NOMO-1 (cell line): ENCODE measurements around the gene FYB1.

Experiments
- DNase-seq, 2 experiments: peaks; one replicate each; lab custom pipeline; 2025; ENCODE audit not compliant: unreplicated experiment in 2 of 2; lab: John Stamatoyannopoulos, UW

Gene FYB1

DNA sequence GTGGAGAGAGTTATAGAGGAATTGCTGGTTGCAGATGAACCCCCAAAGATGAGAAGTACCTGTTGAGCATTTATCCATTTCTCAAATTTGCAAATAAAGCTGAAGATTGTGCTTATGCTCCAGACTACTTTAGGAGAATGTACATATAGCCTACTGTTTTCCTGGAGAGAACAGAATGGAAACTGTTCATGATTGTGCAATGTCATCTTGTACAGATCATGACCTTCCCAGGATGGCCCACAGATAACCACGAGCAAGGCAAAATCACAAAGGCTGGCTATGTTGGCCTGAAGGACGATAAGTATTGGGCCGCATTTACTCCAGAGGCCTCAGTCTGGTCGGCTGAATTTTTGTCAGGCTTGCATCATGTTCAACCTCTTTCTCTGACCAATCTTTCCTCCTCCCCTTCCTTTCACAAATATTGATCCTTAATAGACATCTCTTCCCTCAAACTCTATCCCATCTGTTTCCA, 116.6 kb downstream of the FYB1 start:
- DNase-seq = no peak

DNA sequence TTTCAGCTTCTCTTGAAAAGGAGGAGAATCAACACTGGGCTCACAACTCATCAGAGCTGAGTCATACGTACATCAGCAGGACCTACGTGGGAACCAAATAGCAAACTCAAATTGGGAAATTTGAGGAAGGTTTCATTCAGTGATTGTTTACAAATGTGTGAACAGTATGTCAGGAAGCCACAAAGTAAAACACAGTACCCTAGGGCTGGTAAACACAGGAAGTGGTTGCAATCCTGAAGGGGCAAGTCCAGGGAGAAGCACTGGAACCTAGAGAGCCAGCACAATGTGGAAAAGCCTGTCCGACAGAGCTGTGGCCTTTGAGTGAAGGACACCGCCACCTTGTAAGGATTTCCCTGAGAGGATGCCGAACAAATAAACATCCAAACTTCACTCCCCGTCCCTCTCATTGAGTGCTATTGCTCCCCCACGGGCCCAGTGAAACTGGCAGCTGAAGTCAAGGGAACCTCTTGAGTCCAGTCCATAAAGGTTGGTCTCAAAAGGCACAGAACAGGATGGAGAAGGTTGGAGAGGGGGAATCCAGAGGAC, 118.4 kb downstream of the FYB1 start:
- no peak for DNase-seq

- DNase-seq = no peak
These were observed 119.0 kb downstream of the FYB1 start for GRCh38 chr5:39100301-39100850.

GRCh38 chr5:39099831-39100230, 119.5 kb downstream of the FYB1 start:
- DNase-seq = no peak

DNA sequence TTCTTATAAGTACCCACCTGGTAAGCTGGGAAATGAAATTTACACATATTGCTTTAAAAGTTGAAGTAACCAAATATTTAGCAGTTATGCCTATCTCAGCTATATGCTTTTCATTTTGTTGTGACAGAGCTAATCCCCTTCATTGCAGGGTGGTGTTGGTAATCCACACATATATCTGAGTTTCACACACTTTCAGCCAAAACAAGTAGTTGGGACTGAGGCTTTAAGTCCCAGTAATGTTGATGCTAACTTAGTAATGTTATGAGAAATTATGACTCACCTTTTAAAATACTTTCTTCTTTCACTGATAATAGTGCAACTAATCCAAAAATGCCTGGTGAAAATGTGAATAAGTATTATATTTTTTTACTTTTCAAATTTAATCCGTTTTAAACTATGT, 126.0 kb downstream of the FYB1 start:
- no peak for DNase-seq

GRCh38 chr5:39092581-39093351, 126.6 kb downstream of the FYB1 start:
- DNase-seq = no peak

- no peak for DNase-seq
These were observed 127.3 kb downstream of the FYB1 start for GRCh38 chr5:39091940-39092580.

DNA sequence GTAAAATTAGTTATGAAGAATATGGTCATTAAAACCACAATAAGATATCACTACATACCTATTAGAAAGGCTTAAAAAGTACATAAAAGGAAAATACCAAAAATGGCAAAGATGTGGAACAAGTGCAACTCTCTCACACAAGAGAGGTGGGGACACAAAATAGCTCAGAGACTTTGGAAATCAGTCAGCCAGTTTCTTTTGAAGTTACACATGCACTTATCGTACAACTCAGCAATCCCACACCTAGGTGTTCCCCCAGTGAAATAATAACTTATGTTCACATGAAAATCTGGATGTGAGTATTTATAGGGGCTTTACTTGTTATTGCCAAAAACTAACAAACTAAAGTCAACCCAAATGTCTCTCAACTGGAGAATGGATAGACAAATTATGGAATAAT, 135.4 kb downstream of the FYB1 start:
- DNase-seq = no peak

DNA sequence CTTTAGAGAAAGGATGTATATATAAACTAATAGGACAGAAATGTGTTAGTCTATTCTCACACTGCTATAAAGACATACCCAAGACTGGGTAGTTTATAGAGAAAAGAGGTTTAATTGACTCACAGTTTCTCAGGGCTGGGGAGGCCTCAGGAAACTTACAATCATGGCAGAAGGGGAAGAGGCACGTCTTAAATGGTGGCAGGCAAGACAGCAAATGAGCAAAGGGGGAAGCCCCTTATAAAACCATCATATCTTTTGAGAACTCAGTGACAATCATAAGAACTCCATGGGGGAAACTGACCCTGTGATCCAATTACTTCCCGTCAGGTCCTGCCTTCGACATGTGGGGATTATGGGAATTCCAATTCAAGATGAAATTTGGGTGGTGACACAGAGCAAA, 136.4 kb downstream of the FYB1 start:
- DNase-seq = no peak

DNA sequence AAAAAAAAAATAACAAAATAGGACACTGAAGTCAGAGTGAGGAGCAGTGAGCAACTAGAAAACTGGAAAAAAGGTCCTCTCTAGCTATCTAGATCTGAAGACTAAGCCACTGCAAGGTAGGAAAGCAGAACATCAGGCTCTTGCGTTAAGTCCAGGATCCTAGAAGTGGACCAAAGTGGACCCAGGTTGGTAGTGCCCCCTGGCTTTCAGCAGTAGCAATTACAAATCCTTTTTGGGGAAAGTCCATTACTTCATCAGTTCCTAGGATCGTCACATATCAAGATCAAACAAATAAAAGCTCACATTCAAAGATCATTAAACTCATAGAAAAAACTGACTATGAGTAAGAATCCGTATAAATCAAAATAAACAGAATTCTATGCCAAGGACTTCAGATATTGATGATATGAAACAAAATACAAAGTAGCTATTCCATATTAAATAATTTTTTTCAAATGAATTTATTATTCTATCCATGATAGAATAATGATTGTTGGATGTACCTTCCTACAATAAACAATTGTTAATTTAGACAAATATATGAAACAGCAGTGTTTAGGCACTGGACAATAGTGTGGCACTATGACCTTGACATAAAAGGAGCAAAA, 138.7 kb downstream of the FYB1 start:
- peak; percentile 61 to 80 for DNase-seq

DNA sequence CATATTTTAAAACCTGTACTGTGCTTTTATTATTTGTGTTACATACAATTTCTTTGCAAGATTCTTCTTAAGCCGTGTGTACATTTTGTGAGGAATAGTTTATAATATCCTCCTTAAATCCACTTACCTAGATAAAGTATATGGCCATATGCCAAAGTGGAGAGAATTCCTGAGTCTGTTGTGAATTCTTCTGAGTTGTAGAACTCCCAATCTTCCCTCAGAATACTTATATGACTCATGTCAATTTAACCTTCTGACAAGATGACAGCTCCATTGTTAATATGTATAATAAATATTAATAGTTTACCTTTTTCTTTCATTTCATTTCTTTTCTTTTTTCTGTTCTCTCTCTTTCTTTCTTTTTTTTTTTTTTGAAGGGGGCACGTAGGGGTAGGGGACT, 139.2 kb downstream of the FYB1 start:
- DNase-seq = no peak

DNA sequence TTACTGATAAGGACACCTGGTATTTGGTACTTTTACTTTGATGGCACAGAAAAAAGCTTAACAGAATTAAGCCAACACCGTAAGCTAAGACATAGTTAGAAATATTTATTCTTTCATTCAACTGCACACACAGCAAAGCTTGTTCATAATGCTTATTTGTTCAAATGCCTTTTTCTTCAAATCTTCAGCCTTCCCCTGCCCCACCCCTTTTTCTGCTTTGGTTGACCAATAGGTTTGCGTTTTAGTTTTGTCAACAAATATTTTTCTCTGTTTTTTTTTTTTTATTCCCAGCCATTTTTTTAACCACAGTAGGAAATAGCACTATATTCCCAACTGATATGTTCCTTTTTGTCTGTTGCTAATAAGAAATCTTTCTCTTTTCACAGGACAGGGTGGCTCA, 140.2 kb downstream of the FYB1 start:
- DNase-seq = no peak

DNA sequence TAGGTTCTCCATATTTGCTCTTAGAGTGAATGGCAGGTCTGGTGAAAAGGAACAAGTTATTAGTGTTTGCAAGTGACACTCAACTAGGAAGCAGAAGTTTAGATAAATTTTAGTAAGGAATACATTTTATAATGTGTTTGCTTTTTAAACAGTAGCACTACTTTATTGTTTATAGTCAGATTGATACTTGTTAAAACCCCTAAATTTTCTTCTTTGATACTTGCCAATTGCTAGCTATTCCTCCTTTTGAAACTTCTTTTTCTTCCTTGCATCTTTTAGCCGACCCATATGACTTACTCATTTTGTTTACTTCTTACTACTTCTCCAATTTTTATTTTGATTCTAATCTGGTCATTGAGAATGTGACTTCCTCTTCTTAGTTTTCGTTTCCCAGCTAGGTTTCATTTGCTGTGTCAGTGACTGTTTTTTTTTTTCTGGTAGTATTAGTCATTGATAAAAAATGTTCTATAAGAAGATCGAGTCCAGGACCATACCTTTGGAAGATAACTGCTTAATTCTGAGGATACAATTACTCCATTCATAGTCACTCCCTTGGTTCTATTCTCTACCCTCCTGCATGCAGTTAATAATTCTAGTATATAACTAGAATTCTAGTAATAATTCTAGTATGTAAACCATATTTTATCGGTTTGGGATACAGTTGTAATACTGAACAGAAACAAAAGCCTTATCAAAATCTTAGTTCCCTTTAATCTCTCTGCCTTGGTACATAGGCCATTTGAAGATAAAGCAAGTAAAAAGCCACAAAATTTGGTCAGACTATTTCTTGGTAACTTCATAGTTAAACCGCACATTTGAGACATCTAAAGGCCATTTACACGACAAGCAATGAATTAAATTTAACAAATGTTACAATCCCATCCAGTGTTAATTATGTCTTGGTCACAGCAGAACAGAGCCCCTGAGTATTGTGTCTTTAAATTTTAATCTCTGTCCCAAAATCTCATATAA, 142.3 kb downstream of the FYB1 start:
- peak; percentile 82 to 100 for DNase-seq

DNA sequence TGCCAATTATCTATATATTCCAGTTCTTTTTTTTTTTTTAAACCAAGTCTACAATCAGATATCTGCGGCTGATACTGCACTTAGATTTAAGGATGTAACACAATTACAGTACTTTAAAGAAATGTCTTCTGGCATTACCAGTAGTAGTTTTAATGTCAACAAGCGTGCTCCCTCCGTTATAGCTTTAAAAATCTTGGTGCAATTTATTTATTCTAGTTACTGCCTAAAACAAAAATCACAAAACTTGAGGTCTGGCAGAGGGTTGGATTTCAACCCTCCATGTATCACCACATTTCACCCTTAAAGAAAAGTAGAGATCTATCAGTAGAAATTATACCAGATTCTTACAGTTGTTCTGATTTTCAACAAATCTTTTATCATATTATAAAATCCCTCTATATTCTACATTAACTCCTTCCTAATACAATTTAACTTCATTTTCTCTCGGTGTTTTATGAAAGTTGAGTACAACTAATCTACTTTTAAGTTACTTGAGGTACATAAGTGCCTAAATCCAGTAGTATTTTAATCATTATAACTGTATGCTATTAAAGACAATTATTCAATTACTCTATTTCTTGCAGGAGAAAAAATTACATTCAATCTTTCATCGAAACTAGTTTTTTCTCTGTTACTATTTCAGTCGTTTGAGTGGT, 143.1 kb downstream of the FYB1 start:
- no peak for DNase-seq

DNA sequence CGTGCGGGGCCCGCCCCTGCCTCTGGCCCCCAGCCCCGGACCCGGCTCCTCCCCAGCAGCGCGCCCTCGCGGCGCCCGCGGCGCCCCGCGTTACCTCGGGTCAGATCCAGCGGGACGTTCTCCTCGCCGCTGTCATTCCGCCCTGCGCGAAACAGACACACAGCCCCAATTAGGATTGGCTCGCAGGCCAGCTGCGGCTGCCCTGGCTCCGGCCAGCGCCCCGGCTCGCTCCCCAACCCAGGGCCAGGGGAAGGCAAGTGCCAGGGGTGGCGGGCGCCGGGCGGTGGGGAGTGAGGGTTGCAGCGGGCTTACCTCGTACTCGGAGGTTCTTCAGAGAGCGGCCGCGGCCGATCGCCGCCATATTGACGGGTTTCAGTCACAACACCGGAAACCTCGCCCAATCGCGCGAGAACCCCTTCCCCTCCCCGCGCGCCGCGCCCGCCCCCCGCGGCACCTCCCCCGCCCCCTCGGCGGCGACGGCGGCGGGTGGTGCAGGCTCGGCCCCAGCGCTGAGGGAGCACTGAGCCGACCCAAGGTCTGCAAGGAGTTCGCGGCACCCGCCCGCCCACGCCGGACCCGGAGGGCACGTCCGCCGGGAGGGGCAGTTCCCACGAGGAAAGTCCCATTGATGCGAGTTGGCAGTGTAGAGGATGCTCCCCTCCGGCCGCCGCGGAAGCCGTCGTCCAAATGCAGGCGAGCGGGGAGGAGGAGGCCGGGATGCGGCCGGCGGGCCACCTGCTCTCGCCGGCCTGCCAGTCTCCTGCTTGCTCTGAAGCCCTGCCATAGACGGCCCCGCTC, 145.1 kb downstream of the FYB1 start, which contains the start of gene RICTOR:
Gene RICTOR, minus strand, starts transcription at position 383 of the 798 bp plus-strand sequence. Its CDS starts 22 bp downstream, at position 361.
- peak; percentile 90 for DNase-seq

DNA sequence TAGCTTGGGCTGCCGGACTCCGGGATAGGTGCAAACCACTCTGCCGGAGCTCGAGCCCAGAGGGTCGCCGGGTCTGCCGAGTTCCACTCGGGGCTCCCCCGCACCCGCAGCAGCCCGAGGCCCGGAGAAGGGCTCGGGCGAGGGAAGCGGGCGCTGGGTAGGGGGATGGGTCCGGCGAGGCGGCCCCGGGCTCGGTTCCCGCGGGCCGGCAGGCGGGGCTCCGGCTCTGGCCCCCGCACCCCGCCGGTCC, 145.7 kb downstream of the FYB1 start:
- DNase-seq = peak in 1 of 2 experiments; percentile 57

DNA sequence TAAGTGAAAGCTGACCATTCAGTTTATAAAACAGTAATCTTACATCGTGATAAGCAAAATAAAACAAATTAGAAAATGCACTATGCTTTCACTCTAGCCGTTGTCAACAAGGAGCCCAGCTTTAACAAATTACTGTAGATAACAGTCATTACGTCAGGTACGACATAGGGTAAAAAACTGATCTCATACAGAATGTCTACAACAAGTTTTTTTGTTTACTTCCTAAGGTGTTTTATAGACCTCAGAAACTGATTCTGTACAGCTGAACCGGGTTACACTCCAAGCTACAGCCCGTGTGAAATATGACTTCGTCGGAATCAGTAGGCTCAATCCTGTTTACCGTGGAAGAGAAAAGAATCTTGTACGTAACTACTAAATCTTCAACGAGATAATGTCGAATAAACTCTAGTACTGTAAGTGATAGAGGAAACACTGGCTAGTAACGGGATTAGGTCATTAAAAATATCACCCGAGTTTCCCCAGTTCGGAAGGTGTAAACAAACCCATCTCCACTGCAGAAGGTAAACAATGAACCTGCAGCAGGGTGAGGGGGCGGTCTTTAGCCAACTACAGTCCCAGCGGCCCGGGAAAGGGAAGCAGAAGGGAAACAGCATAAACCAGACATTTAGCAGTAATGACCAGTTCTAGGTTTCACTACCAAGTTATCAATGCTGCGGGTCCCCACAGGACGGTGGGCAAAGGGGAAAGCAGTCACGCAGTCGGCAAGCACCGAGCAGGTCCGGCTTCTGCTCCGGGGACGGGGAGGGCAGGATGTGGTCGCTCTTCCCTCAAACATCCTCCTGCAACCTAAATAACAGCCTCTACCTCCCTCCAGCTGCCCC, 146.2 kb downstream of the FYB1 start:
- peak; percentile 77 to 90 for DNase-seq

DNA sequence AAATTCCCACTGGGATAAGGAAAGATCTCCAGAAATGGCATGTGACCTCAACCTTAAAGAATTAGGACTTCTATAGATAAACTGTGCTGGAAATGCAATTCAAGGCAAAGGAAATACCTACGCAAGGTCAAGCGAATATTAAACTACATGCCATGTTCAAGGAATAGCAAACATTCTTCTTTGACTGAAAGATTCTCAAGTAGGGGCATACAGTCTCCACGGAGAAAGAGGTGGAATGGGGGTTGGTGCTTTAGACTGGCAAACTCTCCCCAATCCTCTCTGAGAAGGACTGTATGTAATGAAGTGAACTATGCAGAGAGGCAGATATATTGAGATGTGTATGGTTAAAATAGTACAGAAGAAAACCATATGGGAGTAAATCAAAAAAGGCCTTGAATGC, 151.3 kb downstream of the FYB1 start:
- DNase-seq = no peak
